Endothelial cell of umbilical vein (primary cell): Measurements from ENCODE around the gene KLHL25. TPM values are rescaled to one million over a fixed set of nuclear protein-coding genes. Genes with fewer than 3 reads are reported as not detected.

Experiments
- BruUV-seq: library from RNA; stranded (reverse); fragments of 400-500 nt; replicated peaks from 2 replicates; lab custom pipeline; 2021; lab: Mats Ljungman, UMichigan
- CTCF ChIA-PET: fragments of 300-600, 350-600 bp; sonication (Branson Sonifier 250); formaldehyde crosslinking; loops from one replicate; lab custom pipeline; 2021; ENCODE audit warnings: antibody characterized with exemption, inconsistent platforms; lab: Charles Lee
- POLR2A ChIA-PET: fragments of 300-600, 350-600 bp; sonication (Branson Sonifier 250); formaldehyde crosslinking; loops from one replicate; lab custom pipeline; 2021; ENCODE audit warnings: antibody characterized with exemption, inconsistent platforms; lab: Charles Lee
- DNase-seq: peaks from one replicate; pipeline ENCODE4 v3.0.0-alpha.2; 2011; ENCODE audit warnings: low read depth, low spot score
- FAIRE-seq: peaks from 2 replicates; lab custom pipeline; 2011; peaks lifted over from hg19 to GRCh38; lab: Jason Lieb, UNC
- H2AFZ ChIP-seq: 2 replicates; pipeline ENCODE4 v1.6.0; 2012; ENCODE audit warnings: low read depth, low read length, control low read depth, inconsistent platforms
- H3K27ac ChIP-seq: 2 replicates; pipeline ENCODE4 v1.5.1; 2011; ENCODE audit warnings: low read depth, mild to moderate bottlenecking, control low read depth, low read length, moderate library complexity; ENCODE audit not compliant: insufficient read depth
- H3K27me3 ChIP-seq, 2 experiments: 2 replicates each; pipeline versions ENCODE4 v1.6.0 to v1.6.1; 2011; ENCODE audit warnings: low read length in 2 of 2, mixed read lengths in 1 of 2; ENCODE audit not compliant: control insufficient read depth in 2 of 2, insufficient read depth in 2 of 2
- H3K36me3 ChIP-seq, 2 experiments: 2 replicates in 1 of 2; 3 replicates in 1 of 2; pipeline ENCODE4 v1.5.1; 2011; ENCODE audit warnings: low read length in 2 of 2, mild to moderate bottlenecking in 1 of 2, moderate library complexity in 1 of 2; ENCODE audit not compliant: control insufficient read depth in 2 of 2, insufficient read depth in 2 of 2; ENCODE audit errors: extremely low read depth in 1 of 2
- H3K4me1 ChIP-seq: 3 replicates; pipeline ENCODE4 v1.5.1; 2011; ENCODE audit warnings: mild to moderate bottlenecking, low read length; ENCODE audit not compliant: control insufficient read depth, insufficient read depth; ENCODE audit errors: extremely low read depth
- H3K4me2 ChIP-seq: 2 replicates; pipeline ENCODE4 v1.6.1; 2011; ENCODE audit warnings: low read length, control low read depth, mixed read lengths; ENCODE audit not compliant: insufficient read depth
- H3K4me3 ChIP-seq, 3 experiments: fragments of 200-600 bp in 1 of 3; sonication (generic), shearing (Covaris generic) in 1 of 3; replicated peaks in 1 of 3; 2 replicates each; pipeline ENCODE4 v1.5.1; 2011 to 2016; ENCODE audit warnings: control low read depth in 3 of 3, low read length in 3 of 3, mild to moderate bottlenecking in 2 of 3, inconsistent platforms in 1 of 3, low read depth in 1 of 3, moderate library complexity in 1 of 3; ENCODE audit not compliant: insufficient read depth in 1 of 3
- H3K79me2 ChIP-seq: 2 replicates; pipeline ENCODE4 v1.6.0; 2012; ENCODE audit warnings: low read length, inconsistent platforms; ENCODE audit not compliant: control insufficient read depth, insufficient read depth
- H3K9ac ChIP-seq: replicated peaks from 2 replicates; pipeline ENCODE3; 2011; ENCODE audit warnings: low read length, control low read depth; ENCODE audit not compliant: insufficient read depth; ENCODE audit errors: extremely low read depth
- H3K9me1 ChIP-seq: replicated peaks from 3 replicates; pipeline ENCODE4 v1.6.0; 2011; ENCODE audit warnings: mild to moderate bottlenecking, low read length; ENCODE audit not compliant: control insufficient read depth, insufficient read depth; ENCODE audit errors: extremely low read depth
- H3K9me3 ChIP-seq: replicated peaks from 2 replicates; pipeline ENCODE4 v1.5.1; 2012; ENCODE audit warnings: low read length, inconsistent platforms; ENCODE audit not compliant: control insufficient read depth, insufficient read depth
- H4K20me1 ChIP-seq: replicated peaks from 2 replicates; pipeline ENCODE3; 2011; ENCODE audit warnings: mild to moderate bottlenecking, low read length; ENCODE audit not compliant: control insufficient read depth, insufficient read depth; ENCODE audit errors: extremely low read depth
- CTCF ChIP-seq, 2 donors: IDR thresholded peaks; 1 replicate in 1 of 2; 2 replicates in 1 of 2; pipeline ENCODE4 v1.5.1; 2011; ENCODE audit warnings: low read length in 2 of 2, mild to moderate bottlenecking in 2 of 2, moderate library complexity in 2 of 2, control low read depth in 1 of 2, inconsistent platforms in 1 of 2, low read depth in 1 of 2; ENCODE audit not compliant: insufficient read depth in 1 of 2; ENCODE audit errors: extremely low read depth in 1 of 2
- EZH2 ChIP-seq: IDR thresholded peaks from 2 replicates; pipeline ENCODE4 v1.6.1; 2012; ENCODE audit warnings: borderline replicate concordance, low read depth, mild to moderate bottlenecking, moderate library complexity, low read length, inconsistent platforms; ENCODE audit not compliant: severe bottlenecking
- GATA2 ChIP-seq: IDR thresholded peaks from 2 replicates; pipeline ENCODE4 v1.7.0; 2011; ENCODE audit warnings: low read depth, mild to moderate bottlenecking, moderate library complexity, mixed read lengths, low read length; ENCODE audit not compliant: insufficient read length, insufficient read depth
- MAX ChIP-seq: IDR thresholded peaks from 2 replicates; pipeline ENCODE4 v1.6.1; 2011; ENCODE audit not compliant: insufficient read depth, insufficient read length
- MYC ChIP-seq: IDR thresholded peaks from one replicate; pipeline ENCODE4 v1.6.1; 2011; ENCODE audit warnings: mild to moderate bottlenecking, low read depth, low read length
- POLR2AphosphoS5 ChIP-seq: IDR thresholded peaks from 2 replicates; pipeline ENCODE4 v1.6.1; 2012; ENCODE audit warnings: low read depth, mild to moderate bottlenecking, control low read depth, low read length, moderate library complexity; ENCODE audit not compliant: insufficient read depth
- dilution Hi-C: fragments of 300-500 bp; cut with MboI; formaldehyde crosslinking; loops from one replicate; pipeline ENCODE4 v1.15.0; 2019; ENCODE audit warnings: low sequenced_read_pairs; ENCODE audit not compliant: extremely low pct_ligation_motif_present
- intact Hi-C: fragments of 100-400 bp; cut with micrococcal nuclease; formaldehyde crosslinking; loops from one replicate; pipeline ENCODE4 v1.10.0; 2022
- polyA plus RNA-seq, 4 experiments: library from polyadenylated mRNA; depleted of rRNA in 3 of 4; stranded (reverse) in 3 of 4; unstranded in 1 of 4; fragments of >200 nt; gene quantifications; 2 replicates each; pipeline versions ENCODE4 v1.2.1 to v1.2.3, GENCODE V29; 2011 to 2012; ENCODE audit warnings: missing spikeins in 1 of 4
- total RNA-seq: library from RNA; stranded (reverse); gene quantifications from 2 replicates; pipeline ENCODE4 v1.2.3, GENCODE V29; 2021

The KLHL25 gene
- total and polyA plus RNA-seq, 2 donors (not counting 3 experiments of a cell fraction or from before 2014, with no cell fraction given): 5.4 to 6.4 TPM

GRCh38 chr15:85767785-85768529 is 26.8 kb downstream of the KLHL25 start:
- intact Hi-C loops: no loop called here
- dilution Hi-C loops: no loop called here
- Histone ChIP-seq H2AFZ (no peak overlapping the region), H3K9me1 (no peaks in the 10 kb centered on the region), H3K9me3 (no peaks in the 10 kb centered on the region), H3K79me2 (no peaks in the 10 kb centered on the region), H3K4me1 (peaks cover 12% of the 10 kb centered on the region), H3K4me3 (no peak overlapping the region), H3K4me2 (no peak overlapping the region), H3K9ac (no peak overlapping the region), H4K20me1 (no peaks in the 10 kb centered on the region), H3K36me3 (no peaks in the 10 kb centered on the region), H3K27ac (no peak overlapping the region), H3K27me3 (no peaks in the 10 kb centered on the region)
- TF ChIP-seq GATA2 (no peak), MYC (no peak), MAX (no peak), CTCF (IDR thresholded peaks at IDR 0.05; ENCODE audit: extremely low read depth in 1 of 2, insufficient read depth in 1 of 2, low read depth in 1 of 2, low read length in 2 of 2) (no peak), EZH2 (no peak), POLR2AphosphoS5 (no peak)
- BruUV-seq: no TSS peak
- ChIA-PET CTCF (no interaction called here), POLR2A (no interaction called here)
- DNase-seq: no peak
- FAIRE-seq: no peak
